ENCODE results near the gene MEIS1. TPM values are rescaled to one million over a fixed set of nuclear protein-coding genes. Genes with fewer than 3 reads are reported as not detected.

Gene MEIS1
- total and polyA plus RNA-seq, 2 experiments from 2014 or later = 0.16 to 0.28 TPM

DNA sequence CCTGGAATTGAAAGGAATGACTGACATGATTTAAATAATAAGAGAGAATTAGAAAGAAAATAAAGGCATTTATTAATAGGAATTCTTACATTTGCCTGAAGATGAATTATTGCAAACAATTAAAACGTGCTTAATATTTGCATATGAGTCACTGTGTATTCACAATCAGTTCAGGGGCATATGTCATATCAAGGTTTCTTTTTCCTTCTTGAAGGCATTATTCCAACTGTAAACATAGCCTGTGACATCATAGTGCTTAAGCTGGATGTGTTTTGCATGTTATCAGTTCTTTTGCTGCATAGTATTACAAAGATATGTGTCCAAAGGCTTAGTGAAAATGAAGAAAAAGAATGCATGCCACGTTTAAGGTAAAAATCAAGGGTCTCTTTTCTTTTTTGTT, 80.8 kb downstream of the MEIS1 start (continued):
- TF ChIP-seq CREB1 (CRISPR knock-in tag; IDR thresholded peaks at IDR 0.05; ENCODE audit: low read depth) (no peak), EZH2 (IDR thresholded peaks at IDR 0.05; ENCODE audit: low read depth, unreplicated experiment) (no peak), ZNF331 (CRISPR knock-in tag; IDR thresholded peaks at IDR 0.05; ENCODE audit: low read depth) (no peak)
- TF ChIP-seq, protein P1, sequence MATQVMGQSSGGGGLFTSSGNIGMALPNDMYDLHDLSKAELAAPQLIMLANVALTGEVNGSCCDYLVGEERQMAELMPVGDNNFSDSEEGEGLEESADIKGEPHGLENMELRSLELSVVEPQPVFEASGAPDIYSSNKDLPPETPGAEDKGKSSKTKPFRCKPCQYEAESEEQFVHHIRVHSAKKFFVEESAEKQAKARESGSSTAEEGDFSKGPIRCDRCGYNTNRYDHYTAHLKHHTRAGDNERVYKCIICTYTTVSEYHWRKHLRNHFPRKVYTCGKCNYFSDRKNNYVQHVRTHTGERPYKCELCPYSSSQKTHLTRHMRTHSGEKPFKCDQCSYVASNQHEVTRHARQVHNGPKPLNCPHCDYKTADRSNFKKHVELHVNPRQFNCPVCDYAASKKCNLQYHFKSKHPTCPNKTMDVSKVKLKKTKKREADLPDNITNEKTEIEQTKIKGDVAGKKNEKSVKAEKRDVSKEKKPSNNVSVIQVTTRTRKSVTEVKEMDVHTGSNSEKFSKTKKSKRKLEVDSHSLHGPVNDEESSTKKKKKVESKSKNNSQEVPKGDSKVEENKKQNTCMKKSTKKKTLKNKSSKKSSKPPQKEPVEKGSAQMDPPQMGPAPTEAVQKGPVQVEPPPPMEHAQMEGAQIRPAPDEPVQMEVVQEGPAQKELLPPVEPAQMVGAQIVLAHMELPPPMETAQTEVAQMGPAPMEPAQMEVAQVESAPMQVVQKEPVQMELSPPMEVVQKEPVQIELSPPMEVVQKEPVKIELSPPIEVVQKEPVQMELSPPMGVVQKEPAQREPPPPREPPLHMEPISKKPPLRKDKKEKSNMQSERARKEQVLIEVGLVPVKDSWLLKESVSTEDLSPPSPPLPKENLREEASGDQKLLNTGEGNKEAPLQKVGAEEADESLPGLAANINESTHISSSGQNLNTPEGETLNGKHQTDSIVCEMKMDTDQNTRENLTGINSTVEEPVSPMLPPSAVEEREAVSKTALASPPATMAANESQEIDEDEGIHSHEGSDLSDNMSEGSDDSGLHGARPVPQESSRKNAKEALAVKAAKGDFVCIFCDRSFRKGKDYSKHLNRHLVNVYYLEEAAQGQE (IDR thresholded peaks at IDR 0.05; ENCODE audit: unreplicated experiment) = no peak
- TF ChIP-seq, protein P2, sequence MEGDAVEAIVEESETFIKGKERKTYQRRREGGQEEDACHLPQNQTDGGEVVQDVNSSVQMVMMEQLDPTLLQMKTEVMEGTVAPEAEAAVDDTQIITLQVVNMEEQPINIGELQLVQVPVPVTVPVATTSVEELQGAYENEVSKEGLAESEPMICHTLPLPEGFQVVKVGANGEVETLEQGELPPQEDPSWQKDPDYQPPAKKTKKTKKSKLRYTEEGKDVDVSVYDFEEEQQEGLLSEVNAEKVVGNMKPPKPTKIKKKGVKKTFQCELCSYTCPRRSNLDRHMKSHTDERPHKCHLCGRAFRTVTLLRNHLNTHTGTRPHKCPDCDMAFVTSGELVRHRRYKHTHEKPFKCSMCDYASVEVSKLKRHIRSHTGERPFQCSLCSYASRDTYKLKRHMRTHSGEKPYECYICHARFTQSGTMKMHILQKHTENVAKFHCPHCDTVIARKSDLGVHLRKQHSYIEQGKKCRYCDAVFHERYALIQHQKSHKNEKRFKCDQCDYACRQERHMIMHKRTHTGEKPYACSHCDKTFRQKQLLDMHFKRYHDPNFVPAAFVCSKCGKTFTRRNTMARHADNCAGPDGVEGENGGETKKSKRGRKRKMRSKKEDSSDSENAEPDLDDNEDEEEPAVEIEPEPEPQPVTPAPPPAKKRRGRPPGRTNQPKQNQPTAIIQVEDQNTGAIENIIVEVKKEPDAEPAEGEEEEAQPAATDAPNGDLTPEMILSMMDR (conservative IDR thresholded peaks at IDR 0.05; ENCODE audit: low read depth in 2 of 2) = no peak

DNA sequence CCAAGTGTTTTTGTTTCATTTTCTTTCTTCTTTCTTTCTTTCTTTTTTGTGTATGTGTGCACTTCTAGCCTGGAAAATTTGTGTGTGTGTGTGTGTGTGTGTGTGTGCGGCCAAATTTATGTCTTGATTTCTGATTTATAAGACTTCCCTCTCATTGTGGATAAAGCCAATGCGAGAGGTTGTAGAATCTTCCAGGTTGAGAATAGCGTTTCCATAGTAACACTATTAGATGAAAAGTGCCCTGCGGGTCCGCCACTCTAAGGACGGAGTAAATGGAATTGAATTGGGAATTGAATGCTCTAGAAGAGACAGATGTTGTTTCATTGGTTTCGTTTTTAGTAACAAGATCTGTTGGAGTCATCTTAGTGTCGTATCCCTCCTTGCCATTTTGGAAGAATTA, 81.6 kb downstream of the MEIS1 start:
- no peaks in the 10 kb centered on the region for H4K20me1 ChIP-seq (replicated peaks; ENCODE audit: insufficient read depth)
- Mint-ChIP-seq H3K36me3 (ENCODE audit: low read depth) (no peaks in the 10 kb centered on the region), H3K27me3 (ENCODE audit: insufficient read depth, low read depth, poor library complexity) (no peaks in the 10 kb centered on the region), H3K4me1 (peaks cover 22% of the 10 kb centered on the region), H3K4me3 (no peak overlapping the region), H3K9me3 (no peaks in the 10 kb centered on the region), H3K27ac (no peak overlapping the region)
- no peaks in the 10 kb centered on the region for H3K27me3 ChIP-seq (ENCODE audit: insufficient read depth)
- ATAC-seq (no peak), DNase-seq (ENCODE audit: low spot score) (no peak)
- no peaks in the 10 kb centered on the region for H3K9me2 ChIP-seq (ENCODE audit: insufficient read depth)
- no peaks in the 10 kb centered on the region for H3F3A ChIP-seq (replicated peaks; ENCODE audit: low read depth)
- no peak overlapping the region for H3K27ac ChIP-seq (ENCODE audit: low read depth)
- no peaks in the 10 kb centered on the region for H3K79me2 ChIP-seq (replicated peaks; ENCODE audit: insufficient read depth)
- TF ChIP-seq, protein P2 (conservative IDR thresholded peaks at IDR 0.05; ENCODE audit: low read depth in 2 of 2) = no peak
- H2AFZ ChIP-seq = no peak overlapping the region
- no peaks in the 10 kb centered on the region for H3K36me3 ChIP-seq (ENCODE audit: insufficient read depth)
- peaks cover 42% of the 10 kb centered on the region for H3K4me1 ChIP-seq (ENCODE audit: insufficient read depth)
- H3K4me3 ChIP-seq = no peak overlapping the region
- no peak overlapping the region for H3K4me2 ChIP-seq

DNA sequence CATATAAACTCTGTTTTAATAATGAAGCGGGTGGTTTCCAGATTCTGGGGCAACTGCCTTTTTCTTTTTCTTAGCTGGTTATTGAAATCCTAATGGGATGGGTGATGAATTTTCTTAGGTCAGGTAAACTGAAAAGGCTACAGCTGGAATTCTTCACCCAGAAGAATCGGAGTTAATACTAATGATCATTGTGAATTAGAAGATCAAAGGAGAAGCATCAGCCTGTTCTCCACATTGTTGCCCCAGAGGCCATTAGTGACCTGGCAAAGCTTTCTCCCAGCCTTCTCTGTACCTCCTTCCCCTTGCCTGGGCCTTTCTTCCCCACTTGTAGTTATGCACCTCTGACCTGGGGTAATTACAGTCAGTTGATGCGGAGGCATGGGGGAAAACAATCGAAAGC, 82.8 kb downstream of the MEIS1 start:
- no peaks in the 10 kb centered on the region for H3K36me3 ChIP-seq (ENCODE audit: insufficient read depth)
- no peaks in the 10 kb centered on the region for H3F3A ChIP-seq (replicated peaks; ENCODE audit: low read depth)
- no peak overlapping the region for H3K4me2 ChIP-seq
- Mint-ChIP-seq H3K36me3 (ENCODE audit: low read depth) (no peaks in the 10 kb centered on the region), H3K4me1 (peaks cover 30% of the 10 kb centered on the region), H3K27me3 (ENCODE audit: insufficient read depth, low read depth, poor library complexity) (no peaks in the 10 kb centered on the region), H3K27ac (no peak overlapping the region), H3K9me3 (no peaks in the 10 kb centered on the region), H3K4me3 (no peak overlapping the region)
- H3K4me1 ChIP-seq (ENCODE audit: insufficient read depth) = peaks cover 42% of the 10 kb centered on the region
- no peak for ATAC-seq
- no peaks in the 10 kb centered on the region for H4K20me1 ChIP-seq (replicated peaks; ENCODE audit: insufficient read depth)
- no peaks in the 10 kb centered on the region for H3K9me2 ChIP-seq (ENCODE audit: insufficient read depth)
- DNase-seq (ENCODE audit: low spot score) = no peak
- no peak overlapping the region for H3K4me3 ChIP-seq
- H3K27ac ChIP-seq (ENCODE audit: low read depth) = no peak overlapping the region
- no peaks in the 10 kb centered on the region for H3K79me2 ChIP-seq (replicated peaks; ENCODE audit: insufficient read depth)
- H3K27me3 ChIP-seq (ENCODE audit: insufficient read depth) = no peaks in the 10 kb centered on the region
- no peak overlapping the region for H2AFZ ChIP-seq
- TF ChIP-seq NANOG (IDR thresholded peaks at IDR 0.05; ENCODE audit: borderline replicate concordance) = no peak
- TF ChIP-seq, protein P1 (IDR thresholded peaks at IDR 0.05; ENCODE audit: unreplicated experiment) = no peak
- no peak for TF ChIP-seq POLR2AphosphoS5 (IDR thresholded peaks at IDR 0.05; ENCODE audit: low read depth)
- TF ChIP-seq, protein P2 (conservative IDR thresholded peaks at IDR 0.05; ENCODE audit: low read depth in 2 of 2) = no peak
